Activated CD8-positive, alpha-beta memory T cell treated with anti-CD3 and anti-CD28 coated beads, Interleukin-2, amount 50 U/mL, for 4 hours (primary cell): ENCODE data around the gene TMC8.
"Not testable (repeated sequence)": the region's sequence is repeated elsewhere in the genome, so short reads cannot be mapped to it uniquely, and the experiment has no call there.

Source experiments
- DNase-seq: peaks from one replicate; pipeline ENCODE4 v3.0.0-alpha.2; 2020

The TMC8 gene

DNA sequence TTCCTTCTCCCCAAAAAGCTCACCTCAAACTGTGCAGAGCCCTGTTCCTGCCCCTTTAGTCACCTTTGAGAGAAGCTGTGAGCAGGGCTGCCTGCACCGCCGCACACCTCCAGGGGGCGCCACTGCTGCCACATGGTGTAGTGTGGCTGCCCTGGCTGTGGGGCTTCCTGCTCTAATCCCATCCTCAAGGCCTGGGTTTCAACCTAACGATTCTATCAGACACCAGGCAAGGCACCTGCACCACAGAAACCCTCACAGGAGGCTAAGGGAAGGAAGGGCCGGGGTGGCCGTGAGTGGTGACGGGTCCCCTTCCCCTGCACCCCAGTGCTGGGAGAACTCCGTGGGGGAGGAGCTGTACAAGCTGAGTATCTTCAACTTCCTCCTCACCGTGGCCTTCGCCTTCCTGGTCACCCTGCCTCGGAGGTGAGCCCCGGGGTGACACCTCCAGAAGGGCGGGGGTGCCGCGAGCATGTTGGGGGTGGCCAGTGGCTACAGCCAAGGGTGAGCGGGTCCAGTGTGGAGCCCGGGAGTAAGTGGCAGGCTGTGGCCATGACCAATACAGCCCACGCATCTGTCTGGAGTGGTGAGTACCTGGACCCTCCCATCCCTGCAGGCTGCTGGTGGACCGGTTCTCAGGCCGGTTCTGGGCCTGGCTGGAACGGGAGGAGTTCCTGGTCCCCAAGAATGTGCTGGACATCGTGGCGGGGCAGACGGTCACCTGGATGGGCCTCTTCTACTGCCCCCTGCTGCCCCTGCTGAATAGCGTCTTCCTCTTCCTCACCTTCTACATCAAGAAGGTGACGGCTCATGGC, 7.0 kb downstream of the TMC8 start:
- DNase-seq: peak; percentile 47

DNA sequence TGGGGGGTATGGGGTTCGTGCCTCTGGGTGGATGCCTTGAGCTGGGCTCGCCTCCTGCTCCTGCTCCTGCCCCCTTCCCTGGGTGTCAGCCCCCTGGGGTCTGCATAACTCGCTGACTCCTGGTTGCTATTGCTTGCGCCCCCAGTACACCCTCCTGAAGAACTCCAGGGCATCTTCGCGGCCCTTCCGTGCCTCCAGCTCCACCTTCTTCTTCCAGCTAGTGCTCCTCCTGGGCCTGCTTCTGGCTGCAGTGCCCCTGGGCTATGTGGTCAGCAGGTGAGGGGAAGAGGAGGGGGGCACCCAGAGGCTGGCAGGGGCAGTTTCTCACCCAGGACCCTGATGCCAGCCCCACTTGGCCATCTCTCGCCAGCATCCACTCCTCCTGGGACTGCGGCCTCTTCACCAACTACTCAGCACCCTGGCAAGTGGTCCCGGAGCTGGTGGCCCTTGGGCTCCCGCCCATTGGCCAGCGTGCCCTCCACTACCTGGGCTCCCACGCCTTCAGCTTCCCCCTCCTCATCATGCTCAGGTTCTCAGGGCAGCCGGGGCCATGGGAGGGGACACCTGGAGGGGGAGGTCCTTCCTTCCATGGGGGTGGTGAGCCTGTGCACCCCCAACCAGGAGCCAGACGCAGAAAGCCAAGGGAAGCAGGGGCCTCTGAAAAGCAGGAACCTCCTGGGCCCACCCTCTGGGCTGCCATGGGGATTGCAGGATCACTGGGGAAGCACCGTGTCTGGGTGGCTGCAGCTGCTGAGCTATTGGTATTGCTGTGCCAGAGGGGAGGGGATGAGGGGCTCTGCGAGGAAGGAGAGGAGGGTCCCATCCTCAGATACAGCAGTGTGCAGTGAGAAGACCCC, 7.9 kb downstream of the TMC8 start:
- DNase-seq: no peak

DNA sequence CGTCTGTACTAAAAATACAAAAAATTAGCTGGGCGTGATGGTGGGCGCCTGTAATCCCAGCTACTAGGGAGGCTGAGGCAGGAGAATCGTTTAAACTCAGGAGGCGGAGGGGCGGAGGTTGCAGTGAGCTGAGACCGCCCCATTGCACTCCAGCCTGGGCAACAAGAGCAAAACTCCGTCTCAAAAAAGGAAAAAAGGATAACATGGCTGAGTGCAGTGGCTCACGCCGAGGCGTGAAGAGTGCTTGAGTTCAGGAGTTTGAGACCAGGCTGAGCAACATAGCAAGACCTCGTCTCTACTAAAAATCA, 9.2 kb downstream of the TMC8 start:
- not testable (repeated sequence) for DNase-seq

DNA sequence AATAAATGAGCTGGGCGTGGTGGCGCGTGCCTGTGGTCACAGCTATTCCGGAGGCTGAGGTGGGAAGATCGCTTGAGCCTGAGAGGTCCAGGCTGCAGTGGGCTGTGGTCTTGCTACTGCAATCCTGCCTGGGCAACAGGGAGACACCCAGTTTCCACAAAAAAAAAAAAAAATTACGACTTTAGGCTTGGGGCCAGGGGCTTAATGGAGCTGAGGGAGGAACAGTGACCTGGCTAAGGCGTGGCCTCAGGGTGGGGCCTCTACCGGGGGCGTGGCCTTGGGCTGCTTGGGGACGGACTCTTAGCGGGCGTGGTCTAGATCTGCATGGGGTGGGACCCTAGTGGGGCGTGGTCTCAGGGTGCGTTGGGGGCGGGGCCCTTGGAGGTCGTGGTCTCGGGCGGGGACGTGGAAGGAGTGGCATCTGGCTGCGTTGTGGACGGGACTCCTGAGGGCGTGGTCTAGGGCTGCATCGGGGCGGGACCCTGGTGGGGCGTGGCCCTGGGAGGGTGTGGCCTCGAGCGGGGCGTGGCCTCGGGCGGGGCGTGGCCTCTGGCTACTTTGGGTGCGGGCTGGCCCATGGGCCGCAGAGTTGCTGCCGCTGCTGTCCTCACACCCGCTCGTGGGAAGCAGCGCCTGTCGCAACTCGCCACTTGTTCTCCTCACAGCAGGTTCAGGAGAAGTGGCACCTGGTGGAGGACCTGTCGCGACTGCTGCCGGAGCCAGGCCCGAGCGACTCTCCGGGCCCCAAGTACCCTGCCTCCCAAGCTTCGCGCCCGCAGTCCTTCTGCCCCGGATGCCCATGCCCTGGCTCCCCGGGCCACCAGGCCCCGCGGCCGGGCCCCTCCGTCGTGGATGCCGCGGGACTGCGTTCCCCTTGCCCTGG, 9.8 kb downstream of the TMC8 start:
- peak; percentile 90 for DNase-seq

DNA sequence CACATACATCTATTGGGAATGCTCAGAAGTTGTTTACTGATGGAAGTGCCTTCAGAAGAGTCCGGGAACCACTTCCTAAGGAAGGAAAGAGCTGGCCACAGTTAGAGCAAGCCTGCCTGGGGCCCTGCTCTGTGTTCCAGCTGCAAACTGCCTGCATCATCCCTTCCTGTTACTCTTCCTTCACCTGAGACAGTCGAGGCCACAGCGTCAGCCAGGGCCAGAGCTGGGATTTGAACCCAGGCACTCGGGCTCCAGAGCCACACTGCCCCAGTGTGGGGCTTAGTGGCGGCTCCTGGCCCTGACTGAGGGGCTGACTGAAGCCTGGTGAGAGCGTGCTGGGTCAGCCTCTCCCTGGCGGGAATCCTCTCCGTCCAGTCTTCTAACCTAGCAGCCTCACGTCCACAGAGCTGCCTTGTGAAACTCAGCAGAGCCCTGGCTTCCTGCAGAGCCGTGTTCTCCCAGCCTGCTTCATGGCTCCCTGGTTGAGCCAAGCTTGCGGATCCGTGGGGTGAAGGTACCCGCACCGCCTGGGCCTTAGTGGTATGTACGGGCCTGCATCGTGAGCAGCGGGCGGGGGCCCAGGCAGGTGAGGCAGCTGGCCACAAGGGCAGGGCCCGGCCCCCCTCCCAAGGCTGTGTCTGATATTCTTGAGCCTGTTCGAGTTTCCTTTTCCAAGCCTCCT, 11.0 kb downstream of the TMC8 start:
- DNase-seq: no peak

DNA sequence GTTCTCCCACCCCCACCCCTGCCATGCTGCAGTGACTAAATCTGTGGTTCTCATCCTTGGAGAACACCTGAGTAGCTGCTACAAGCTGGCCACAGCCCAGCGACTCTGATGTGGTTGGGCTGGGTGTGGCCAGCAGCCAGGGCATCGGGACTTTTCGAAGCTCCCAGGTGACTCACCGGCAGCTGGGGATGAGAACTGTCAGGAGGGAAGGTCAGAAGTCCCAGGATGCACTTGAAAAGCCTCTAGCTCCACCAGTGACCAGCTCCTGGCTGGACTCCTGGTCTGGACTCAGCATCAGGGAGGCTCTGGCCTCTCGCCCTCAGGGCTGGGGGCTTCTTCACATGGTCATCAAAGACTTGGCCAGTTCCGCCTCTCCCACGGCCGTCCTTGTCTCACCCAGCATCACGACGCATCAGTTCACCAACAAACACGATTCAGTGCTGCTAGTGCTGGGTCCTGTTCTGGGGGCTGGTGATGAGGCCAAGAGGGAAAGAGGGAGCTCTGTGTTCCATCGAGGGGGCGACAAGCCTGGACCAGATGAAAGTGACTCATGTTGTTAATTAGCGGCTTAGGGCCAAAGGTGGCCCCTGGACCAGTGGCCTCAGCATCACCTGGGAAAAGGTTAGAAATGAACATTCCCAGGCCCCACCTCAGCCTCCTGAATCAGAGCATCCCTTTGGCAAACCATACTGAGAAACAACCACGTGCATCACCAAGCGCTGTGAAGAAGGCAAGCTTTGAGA, 11.7 kb downstream of the TMC8 start:
- no peak for DNase-seq

DNA sequence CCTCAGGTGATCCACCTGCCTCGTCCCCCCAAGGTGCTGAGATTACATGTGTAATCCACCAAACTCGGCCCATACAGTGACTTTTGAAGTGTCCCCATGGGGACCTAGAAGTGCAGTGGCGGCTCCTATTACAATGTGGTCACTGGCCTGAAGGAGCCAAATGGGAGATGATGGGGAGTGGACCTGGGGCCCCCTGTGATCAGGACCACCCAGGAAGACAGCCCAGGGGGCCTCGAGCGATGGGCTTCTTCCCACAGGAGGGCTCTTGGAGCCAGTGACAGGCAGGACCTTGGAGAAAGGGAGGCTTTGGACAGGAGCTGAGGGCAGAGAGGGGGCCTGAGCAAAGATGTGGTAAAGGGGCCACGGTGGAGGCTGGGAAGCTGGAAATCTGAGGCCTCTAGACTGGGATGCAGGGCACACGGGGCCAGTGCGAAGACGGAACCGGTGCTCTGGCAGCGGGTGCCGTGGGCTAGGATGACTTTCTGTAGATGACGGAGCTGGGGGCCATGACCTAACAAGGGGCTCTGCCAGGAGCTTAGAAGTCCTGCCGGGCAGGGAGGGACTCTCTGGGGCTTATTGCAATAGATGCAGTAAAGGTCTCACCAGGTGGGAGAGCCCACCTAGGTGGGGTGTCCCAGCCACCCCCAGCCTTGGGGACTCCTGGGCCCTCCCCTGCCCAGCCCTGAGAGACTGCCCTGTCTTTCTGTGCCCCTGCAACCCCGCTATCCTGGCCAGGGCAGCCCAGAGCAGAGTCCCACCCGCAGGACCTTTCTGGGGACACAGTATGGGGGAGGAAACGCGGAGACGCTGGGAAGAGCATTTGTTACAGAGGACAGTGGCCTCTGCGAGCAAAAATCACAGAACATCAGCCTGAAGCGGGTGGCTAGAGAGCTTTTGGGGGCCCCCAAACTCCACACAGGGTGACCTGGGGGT, 12.9 kb downstream of the TMC8 start:
- DNase-seq: no peak

DNA sequence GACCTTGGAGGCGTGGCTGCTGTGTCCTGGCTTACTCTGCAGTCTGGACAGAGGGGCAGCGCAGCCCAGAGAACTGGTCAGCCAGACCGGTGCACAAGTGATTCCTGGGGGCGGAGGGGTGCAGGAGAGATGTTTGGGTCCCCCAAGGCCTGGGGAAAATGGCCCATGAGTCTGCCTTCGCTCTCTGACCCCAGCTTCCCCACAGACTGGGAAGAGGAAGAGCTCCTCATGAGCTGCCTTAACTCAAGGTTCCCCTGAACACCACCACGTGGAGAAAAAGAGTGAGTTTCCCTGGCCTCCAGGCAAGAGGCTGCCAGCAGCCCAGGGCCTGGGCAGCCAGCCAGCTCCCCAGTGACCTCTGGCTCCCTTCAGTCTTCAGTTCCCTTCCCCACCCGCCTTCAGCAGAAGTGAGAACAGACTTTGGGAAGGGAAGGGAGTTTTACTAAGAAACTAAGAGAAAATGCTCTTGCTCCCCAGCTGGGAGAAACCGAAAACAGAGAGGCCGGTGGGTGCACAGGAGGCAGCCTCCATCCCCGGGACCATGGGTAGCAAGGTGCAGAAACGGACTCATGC, 13.7 kb downstream of the TMC8 start:
- no peak for DNase-seq

DNA sequence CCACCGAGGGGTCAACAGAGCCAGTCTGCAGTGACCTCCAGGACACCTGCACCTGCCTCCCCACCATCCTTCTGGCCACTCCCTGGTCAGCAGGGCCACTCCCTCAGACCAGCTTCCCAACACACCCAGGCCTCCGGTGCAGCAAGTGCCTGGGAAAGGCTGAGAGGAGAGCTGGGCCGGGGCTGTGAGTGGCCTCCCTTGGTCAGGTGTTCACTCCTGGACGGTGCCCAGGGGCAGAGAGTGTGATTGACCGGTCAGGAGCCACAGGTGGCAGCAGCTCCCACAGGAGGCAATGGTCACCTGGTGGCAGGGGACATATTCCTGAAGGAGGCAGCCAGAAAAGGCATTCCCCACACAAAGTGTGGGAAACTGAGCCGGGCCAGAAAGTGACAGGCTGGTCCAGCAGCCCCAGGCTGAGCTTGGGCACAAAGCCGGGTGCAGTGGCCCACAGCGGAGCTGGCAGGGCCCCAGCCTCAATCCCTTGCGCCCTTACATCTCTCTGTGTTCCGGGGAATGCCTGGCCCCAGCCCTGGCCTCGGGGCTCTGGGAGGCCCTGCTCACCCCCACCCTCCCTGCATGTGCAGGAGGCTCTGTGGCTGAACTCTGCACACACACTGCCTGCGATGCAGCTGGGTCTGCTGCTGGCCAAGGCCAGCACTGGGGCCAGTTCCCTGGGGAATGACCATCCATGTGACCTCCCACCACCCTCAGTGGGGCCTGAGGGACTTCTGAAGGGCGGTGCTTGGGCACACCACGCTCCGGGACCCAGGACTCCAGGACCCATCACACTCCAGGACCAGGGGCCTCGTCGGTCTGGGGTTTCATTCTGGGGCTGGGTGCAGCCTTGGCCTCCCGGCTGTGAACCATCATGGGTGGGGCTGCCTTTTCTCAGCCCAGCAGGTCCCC, 14.4 kb downstream of the TMC8 start:
- DNase-seq: no peak

DNA sequence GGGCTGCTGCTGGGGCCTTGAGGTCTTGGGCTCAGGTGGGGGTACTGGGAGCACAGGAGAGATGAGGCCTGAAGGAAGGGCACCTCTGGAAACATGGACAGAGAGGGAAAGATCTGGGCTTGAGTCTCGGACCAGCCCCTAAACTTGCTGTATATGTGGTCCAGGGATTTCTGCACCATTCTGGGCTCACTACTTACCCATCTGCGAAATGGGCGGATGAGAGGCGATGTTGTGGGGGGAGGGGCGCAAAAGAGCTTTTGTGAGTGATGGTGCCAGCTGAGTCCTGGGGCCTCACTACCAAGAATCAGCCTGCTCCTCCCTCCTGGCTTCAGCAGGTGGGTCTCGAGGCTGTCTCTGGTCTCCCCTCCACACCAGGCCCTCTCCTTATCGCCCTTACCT, 15.9 kb downstream of the TMC8 start:
- no peak for DNase-seq

DNA sequence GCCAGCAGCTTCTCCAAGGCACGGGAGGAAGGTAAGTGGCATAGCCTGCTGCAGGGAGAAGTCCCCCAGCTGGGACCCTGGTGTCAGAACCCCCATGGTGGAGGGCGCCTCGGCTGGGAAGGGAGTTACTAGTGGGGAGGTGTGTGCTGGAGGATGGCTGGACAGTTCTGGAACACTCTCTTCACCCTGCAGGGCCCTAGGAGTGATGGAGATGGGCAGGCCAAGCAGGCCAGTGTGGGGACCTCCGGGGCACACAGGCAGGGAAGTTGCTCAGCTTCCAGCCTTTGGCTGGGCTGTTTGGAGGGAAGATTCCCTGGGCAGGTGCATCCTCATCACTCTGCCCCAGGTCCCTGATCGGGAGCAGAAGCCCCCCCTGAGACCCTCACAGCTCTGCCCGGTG, 16.3 kb downstream of the TMC8 start:
- no peak for DNase-seq

DNA sequence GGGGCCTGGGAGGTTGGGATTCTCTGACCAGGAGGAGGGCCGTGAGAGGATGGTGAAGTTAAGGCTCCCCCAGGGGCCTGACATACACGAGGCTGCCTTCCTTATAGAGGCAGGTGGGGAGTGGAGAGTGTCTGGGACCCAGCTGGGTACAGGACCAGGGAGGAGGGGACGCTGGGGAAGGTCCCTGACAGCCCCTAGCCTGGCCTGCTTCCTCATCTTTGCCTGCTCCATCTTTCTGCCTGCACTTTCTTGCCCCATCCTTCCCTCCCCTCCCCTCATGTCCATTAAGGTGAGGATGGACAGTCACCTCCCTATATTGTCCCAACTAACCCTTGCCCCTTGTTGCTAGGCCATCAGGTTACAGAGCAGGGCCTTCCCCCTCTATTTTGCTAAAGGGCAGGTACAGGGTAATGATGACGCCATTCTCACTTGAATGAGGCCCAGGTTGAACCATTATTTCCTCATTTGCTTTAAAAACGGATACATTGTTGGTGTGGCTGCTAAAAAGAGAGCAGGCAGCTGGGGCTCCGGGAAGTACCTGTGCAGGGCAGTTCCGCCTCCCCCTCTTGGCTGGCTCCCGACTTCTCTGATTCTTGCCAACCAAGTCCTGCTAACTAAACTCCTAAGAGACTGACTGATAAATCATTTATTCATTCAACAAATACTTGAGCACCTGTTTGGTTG, 16.9 kb downstream of the TMC8 start:
- DNase-seq: no peak

DNA sequence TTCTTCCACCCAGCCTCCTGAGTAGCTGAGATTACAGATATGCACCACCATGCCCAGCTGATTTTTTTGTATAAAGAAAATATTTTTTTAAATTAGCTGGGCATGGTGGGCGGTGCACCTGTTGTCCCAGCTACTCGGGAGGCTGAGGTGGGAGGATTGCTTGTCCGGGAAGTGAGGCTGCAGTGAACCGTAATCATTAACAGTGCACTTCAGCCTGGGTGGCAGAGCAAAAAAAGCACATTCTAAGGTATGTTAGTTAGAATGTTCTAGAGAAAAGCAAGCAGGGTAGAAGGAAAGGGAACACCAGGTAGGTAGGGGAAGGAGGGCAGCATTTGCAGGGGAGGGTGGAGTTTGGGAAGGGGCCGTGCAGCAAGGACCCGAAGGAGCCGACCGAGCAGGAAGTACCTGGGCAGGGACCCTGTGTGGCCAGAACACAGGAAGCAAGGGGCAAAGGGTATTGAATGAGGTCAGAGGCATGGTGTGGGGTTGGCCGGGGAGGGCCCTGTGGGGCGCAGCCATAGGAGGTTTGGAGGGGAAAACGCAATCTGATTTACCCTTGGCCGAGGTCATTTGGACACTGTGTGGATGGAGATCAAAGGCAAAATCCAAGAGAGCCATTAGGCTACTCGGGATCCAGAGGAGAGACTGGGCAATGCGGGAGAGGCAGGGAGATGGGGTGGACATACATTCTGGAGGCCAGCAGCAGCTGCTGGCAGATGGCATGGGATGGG, 17.9 kb downstream of the TMC8 start:
- DNase-seq: no peak

DNA sequence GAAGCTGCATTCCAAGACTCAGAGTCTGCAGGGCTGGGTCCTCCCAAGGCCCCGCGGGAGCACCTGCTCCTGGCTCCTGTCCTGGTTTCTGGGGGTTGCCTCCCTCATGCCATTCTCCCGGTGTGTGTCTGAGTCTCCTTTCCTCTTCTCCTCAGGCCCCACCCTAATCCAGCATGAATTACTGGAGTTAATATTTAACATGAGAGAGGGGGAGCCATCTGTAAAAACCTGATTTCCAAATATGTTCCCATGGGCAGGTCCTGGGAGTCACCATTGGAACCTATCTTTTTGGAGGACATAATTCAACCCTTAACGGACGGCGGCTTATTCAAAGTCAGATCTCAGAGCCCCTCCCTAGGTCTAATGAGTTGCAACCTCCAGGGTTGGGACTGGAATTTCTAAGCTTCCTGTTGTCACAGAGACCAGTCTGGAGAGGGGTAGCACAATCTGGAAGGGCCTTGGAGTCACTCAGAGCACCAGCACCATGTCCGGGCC, 21.0 kb downstream of the TMC8 start:
- DNase-seq: no peak

DNA sequence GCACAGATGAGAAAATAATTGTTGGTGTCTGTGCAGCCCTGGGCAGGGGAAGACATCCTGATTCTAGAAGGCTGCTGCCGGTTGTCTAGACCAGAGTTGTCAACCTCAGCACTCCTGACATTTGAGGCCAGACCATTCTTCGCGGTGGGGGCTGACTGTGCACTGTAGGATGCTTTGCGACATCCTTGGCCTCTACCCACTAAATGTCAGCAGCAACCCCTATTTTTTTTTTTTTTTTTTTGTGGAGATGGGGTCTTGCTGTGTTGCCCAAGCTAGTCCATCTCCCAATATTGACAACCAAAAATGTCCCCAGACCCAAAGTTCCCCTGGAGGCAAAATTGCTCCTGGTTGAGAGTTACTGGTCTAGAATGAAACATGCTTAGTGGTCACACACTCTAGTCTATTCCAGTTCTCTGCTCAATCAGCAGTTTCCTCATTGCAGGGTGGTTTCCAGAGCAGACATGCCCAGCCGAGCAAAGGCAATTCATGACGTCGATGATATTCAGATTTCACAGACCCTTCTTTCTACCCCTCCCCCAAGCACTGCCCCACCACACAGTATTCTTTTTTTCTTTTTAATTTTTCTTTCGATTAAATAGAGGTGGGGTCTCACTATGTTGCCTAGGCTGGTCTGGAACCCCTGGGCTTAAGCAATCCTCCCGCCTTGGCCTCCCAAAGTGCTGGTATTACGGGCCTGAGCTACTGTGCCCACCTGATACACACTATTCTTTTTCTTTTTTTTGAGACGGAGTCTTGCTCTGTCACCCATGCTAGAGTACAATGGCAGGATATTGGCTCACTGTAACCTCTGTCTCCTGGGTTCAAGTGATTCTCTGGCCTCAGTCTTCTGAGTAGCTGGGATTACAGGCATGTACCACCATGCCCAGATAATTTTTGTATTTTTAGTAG, 24.6 kb downstream of the TMC8 start:
- no peak for DNase-seq

DNA sequence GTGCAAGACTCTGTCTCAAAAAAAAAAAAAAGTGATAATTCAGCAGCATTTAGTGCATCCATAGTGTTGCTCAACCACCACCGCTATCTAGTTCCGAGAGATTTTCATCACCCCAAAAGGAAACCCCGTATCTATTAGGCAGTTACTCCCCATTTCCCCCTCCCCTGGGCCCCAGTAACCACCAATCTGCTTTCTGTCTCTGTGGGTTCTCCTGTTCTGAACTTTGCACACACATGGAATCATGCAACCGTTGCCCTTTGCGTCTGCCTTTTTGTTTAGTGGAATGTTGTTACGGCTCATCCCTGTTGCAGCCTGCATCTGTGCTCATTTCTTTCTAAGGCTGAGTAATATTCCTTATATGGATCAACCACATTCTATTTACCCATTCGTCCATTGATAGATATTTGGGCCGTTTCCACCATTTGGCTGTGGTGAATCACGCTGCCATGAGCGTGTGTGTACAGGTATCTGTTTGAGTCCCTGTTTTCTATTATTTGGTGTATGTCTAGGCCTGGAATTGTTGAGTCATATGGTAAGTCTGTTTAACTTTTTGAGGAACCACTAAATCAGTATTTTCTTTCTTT, 29.1 kb downstream of the TMC8 start:
- DNase-seq: no peak
